Measurements from ENCODE around the gene THOP1.

Gene THOP1

GRCh38 chr19:2845107-2845506, 59.8 kb downstream of the THOP1 start:
- peaks cover 6% of the 10 kb centered on the region for H3K4me1 ChIP-seq (ENCODE audit: insufficient read depth, low read length, severe bottlenecking)
- H3K9ac ChIP-seq (ENCODE audit: low read length), result no peak overlapping the region
- no peaks in the 10 kb centered on the region for H3F3A ChIP-seq (ENCODE audit: insufficient read depth, low read length)
- TF ChIP-seq EZH2 (IDR thresholded peaks at IDR 0.05; ENCODE audit: borderline replicate concordance, low read length) (no peak), CTCF (IDR thresholded peaks at IDR 0.05; ENCODE audit: low read length) (no peak)
- no peaks in the 10 kb centered on the region for H3K9me2 ChIP-seq (ENCODE audit: low read depth, low read length)
- H3K9me3 ChIP-seq (ENCODE audit: low read length), result 0 out of 2 replicates have a peak, but pooled peaks cover 8% of the 10 kb centered on the region
- no peak overlapping the region for H3K27ac ChIP-seq (ENCODE audit: low read depth, low read length, poor library complexity, severe bottlenecking)
- no peak overlapping the region for H3K4me3 ChIP-seq (ENCODE audit: low read depth, low read length, poor library complexity, severe bottlenecking)
- no peaks in the 10 kb centered on the region for H3K79me2 ChIP-seq (ENCODE audit: insufficient read depth, low read length)
- H3K4me2 ChIP-seq (ENCODE audit: low read length), result no peak overlapping the region
- H4K20me1 ChIP-seq (ENCODE audit: insufficient read depth, low read length), result no peaks in the 10 kb centered on the region
- H2AFZ ChIP-seq (ENCODE audit: low read length), result no peak overlapping the region
- no peaks in the 10 kb centered on the region; the same call in 1 of the 2 replicates for H3K36me3 ChIP-seq (ENCODE audit: insufficient read depth, low read length)
- no peaks in the 10 kb centered on the region; the same call in 1 of the 2 replicates for H3K27me3 ChIP-seq (ENCODE audit: insufficient read depth, low read length)

GRCh38 chr19:2846180-2846894, 61.0 kb downstream of the THOP1 start:
- H3K9me2 ChIP-seq (ENCODE audit: low read depth, low read length), result no peaks in the 10 kb centered on the region
- no peaks in the 10 kb centered on the region for H4K20me1 ChIP-seq (ENCODE audit: insufficient read depth, low read length)
- H3F3A ChIP-seq (ENCODE audit: insufficient read depth, low read length), result no peaks in the 10 kb centered on the region
- no peaks in the 10 kb centered on the region; the same call in 1 of the 2 replicates for H3K27me3 ChIP-seq (ENCODE audit: insufficient read depth, low read length)
- H3K9ac ChIP-seq (ENCODE audit: low read length), result no peak overlapping the region
- H2AFZ ChIP-seq (ENCODE audit: low read length), result no peak overlapping the region
- peaks cover 6% of the 10 kb centered on the region for H3K4me1 ChIP-seq (ENCODE audit: insufficient read depth, low read length, severe bottlenecking)
- peaks cover 2% of the 10 kb centered on the region for H3K36me3 ChIP-seq (ENCODE audit: insufficient read depth, low read length)
- H3K27ac ChIP-seq (ENCODE audit: low read depth, low read length, poor library complexity, severe bottlenecking), result no peak overlapping the region
- no peak overlapping the region for H3K4me3 ChIP-seq (ENCODE audit: low read depth, low read length, poor library complexity, severe bottlenecking)
- no peak for TF ChIP-seq EZH2 (IDR thresholded peaks at IDR 0.05; ENCODE audit: borderline replicate concordance, low read length)
- H3K4me2 ChIP-seq (ENCODE audit: low read length), result no peak overlapping the region
- peaks cover 13% of the 10 kb centered on the region; the same call in 1 of the 2 replicates for H3K9me3 ChIP-seq (ENCODE audit: low read length)
- no peaks in the 10 kb centered on the region for H3K79me2 ChIP-seq (ENCODE audit: insufficient read depth, low read length)

GRCh38 chr19:2847507-2847906, 62.2 kb downstream of the THOP1 start:
- Histone ChIP-seq H3F3A (ENCODE audit: insufficient read depth, low read length) (no peaks in the 10 kb centered on the region), H4K20me1 (ENCODE audit: insufficient read depth, low read length) (no peaks in the 10 kb centered on the region), H3K4me3 (ENCODE audit: low read depth, low read length, poor library complexity, severe bottlenecking) (no peak overlapping the region), H3K9me2 (ENCODE audit: low read depth, low read length) (no peaks in the 10 kb centered on the region), H3K9ac (ENCODE audit: low read length) (no peak overlapping the region), H3K4me2 (ENCODE audit: low read length) (no peak overlapping the region), H3K27ac (ENCODE audit: low read depth, low read length, poor library complexity, severe bottlenecking) (no peak overlapping the region), H3K79me2 (ENCODE audit: insufficient read depth, low read length) (no peaks in the 10 kb centered on the region), H3K4me1 (ENCODE audit: insufficient read depth, low read length, severe bottlenecking) (no peaks in the 10 kb centered on the region), H3K36me3 (ENCODE audit: insufficient read depth, low read length) (peaks cover 14% of the 10 kb centered on the region), H3K9me3 (ENCODE audit: low read length) (peaks cover 21% of the 10 kb centered on the region), H3K27me3 (ENCODE audit: insufficient read depth, low read length) (no peaks in the 10 kb centered on the region; the same call in 1 of the 2 replicates), H2AFZ (ENCODE audit: low read length) (no peak overlapping the region)
- TF ChIP-seq CTCF (IDR thresholded peaks at IDR 0.05; ENCODE audit: low read length) (no peak), EZH2 (IDR thresholded peaks at IDR 0.05; ENCODE audit: borderline replicate concordance, low read length) (no peak)
